RWPE2 (cell line): ENCODE results near the gene INSL4.

Experiments
- ATAC-seq: fragments of 200-7000 bp; cut with Tn5 transposase; 3 replicates; pipeline ENCODE4 v1.9.1; 2021; ENCODE audit warnings: low read depth
- DNase-seq: peaks from one replicate; pipeline ENCODE4 v3.0.0-alpha.2; 2020; ENCODE audit warnings: low spot score
- H3K27ac ChIP-seq: fragments of 450-650 bp; 2 replicates; pipeline ENCODE4 v1.5.1; 2017; ENCODE audit warnings: mild to moderate bottlenecking; ENCODE audit not compliant: poor library complexity, severe bottlenecking
- H3K27me3 ChIP-seq: fragments of 250-450 bp; sonication (Bioruptor Pico); 2 replicates; pipeline ENCODE4 v1.5.1; 2021; ENCODE audit warnings: mild to moderate bottlenecking, moderate library complexity; ENCODE audit not compliant: insufficient read depth, poor library complexity, severe bottlenecking
- H3K36me3 ChIP-seq: fragments of 250-450 bp; sonication (Bioruptor Pico); 2 replicates; pipeline ENCODE4 v1.5.1; 2020; ENCODE audit warnings: low read depth, mild to moderate bottlenecking, moderate library complexity
- H3K4me1 ChIP-seq: fragments of 250-450 bp; sonication (Bioruptor Pico); 2 replicates; pipeline ENCODE4 v1.5.1; 2021; ENCODE audit warnings: mild to moderate bottlenecking, moderate library complexity; ENCODE audit not compliant: insufficient read depth, poor library complexity, severe bottlenecking
- H3K4me3 ChIP-seq: fragments of 250-450 bp; sonication (Bioruptor Pico); 2 replicates; pipeline ENCODE4 v1.5.1; 2021; ENCODE audit warnings: mild to moderate bottlenecking, moderate library complexity; ENCODE audit not compliant: severe bottlenecking
- H3K9me3 ChIP-seq: fragments of 250-450 bp; sonication (Bioruptor Pico); 2 replicates; pipeline ENCODE4 v1.5.1; 2021; ENCODE audit warnings: mild to moderate bottlenecking, moderate library complexity; ENCODE audit not compliant: severe bottlenecking
- TF ChIP-seq, protein P1 (sequence below): fragments of 450-650 bp; IDR thresholded peaks from one replicate; pipeline ENCODE4 v1.5.1; 2017; ENCODE audit warnings: mild to moderate bottlenecking, moderate library complexity; ENCODE audit not compliant: poor library complexity, severe bottlenecking

INSL4 gene

DNA sequence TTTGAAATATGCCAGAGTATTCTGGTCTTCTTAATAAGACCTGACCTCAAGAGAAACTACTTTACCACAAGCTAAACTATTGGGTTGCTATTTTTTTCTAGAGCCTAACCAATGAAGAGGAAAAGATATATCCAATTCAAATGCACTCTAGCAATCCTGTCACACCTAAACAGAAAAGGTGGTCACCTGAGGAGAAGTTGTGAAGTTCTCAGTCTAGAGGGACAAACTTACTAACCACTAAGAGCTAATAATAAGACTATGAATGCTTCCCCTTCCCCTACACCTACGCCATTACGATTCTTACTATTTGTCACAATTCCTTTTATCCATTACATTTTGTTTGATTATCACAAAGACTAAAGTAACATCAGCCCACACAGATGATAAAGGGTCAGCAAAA, 43.6 kb downstream of the INSL4 start:
- H3K27ac ChIP-seq, result no peak overlapping the region
- no peaks in the 10 kb centered on the region for H3K4me1 ChIP-seq
- no peak for DNase-seq
- H3K4me3 ChIP-seq, result no peak overlapping the region
- H3K27me3 ChIP-seq, result no peaks in the 10 kb centered on the region
- TF ChIP-seq, protein P1, sequence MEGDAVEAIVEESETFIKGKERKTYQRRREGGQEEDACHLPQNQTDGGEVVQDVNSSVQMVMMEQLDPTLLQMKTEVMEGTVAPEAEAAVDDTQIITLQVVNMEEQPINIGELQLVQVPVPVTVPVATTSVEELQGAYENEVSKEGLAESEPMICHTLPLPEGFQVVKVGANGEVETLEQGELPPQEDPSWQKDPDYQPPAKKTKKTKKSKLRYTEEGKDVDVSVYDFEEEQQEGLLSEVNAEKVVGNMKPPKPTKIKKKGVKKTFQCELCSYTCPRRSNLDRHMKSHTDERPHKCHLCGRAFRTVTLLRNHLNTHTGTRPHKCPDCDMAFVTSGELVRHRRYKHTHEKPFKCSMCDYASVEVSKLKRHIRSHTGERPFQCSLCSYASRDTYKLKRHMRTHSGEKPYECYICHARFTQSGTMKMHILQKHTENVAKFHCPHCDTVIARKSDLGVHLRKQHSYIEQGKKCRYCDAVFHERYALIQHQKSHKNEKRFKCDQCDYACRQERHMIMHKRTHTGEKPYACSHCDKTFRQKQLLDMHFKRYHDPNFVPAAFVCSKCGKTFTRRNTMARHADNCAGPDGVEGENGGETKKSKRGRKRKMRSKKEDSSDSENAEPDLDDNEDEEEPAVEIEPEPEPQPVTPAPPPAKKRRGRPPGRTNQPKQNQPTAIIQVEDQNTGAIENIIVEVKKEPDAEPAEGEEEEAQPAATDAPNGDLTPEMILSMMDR, result no peak
- H3K9me3 ChIP-seq, result no peaks in the 10 kb centered on the region
- ATAC-seq, result no peak
- no peaks in the 10 kb centered on the region for H3K36me3 ChIP-seq

DNA sequence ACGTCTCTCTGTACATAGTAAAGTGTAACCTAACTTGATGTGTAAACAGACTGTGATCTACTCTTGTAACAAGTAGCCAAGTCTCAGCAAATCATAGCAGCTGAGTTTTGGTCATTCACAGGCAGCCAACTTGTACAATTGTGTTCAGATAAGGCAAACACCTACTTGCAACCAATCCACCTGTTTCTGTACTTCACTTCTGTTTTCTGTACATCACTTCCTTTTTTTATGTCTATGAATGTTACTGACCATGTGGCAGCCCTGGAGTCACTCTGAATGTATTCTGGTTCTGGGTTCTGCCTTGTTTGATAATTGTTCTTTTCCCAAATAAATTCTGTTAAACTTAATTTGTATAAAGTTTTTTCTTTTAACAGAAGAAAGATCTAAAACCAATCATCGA, 47.3 kb downstream of the INSL4 start:
- no peaks in the 10 kb centered on the region for H3K9me3 ChIP-seq
- TF ChIP-seq, protein P1, result no peak
- ATAC-seq (no peak), DNase-seq (no peak)
- no peaks in the 10 kb centered on the region for H3K27me3 ChIP-seq
- H3K36me3 ChIP-seq, result no peaks in the 10 kb centered on the region
- no peak overlapping the region for H3K27ac ChIP-seq
- no peaks in the 10 kb centered on the region for H3K4me1 ChIP-seq
- H3K4me3 ChIP-seq, result no peak overlapping the region
